Right lobe of liver (tissue), 6 donors: Measurements from ENCODE around the gene APBA2. TPM values are rescaled to one million over a fixed set of nuclear protein-coding genes. Genes with fewer than 3 reads are reported as not detected.
"Not testable (repeated sequence)": the region's sequence is repeated elsewhere in the genome, so short reads cannot be mapped to it uniquely, and the experiment has no call there.

Source experiments
- ATAC-seq, 4 donors: fragments of 200-7000 bp; cut with Tn5 transposase; one replicate each; pipeline ENCODE4 v1.9.1; 2020; ENCODE audit warnings: mild to moderate bottlenecking in 4 of 4, moderate library complexity in 4 of 4
- DNase-seq, 3 donors: peaks; one replicate each; pipeline ENCODE4 v3.0.0-alpha.2; 2020
- H3K27ac ChIP-seq, 3 donors: fragments of 200-600 bp; one replicate each; pipeline ENCODE4 v1.8.0; 2022
- H3K27me3 ChIP-seq, 2 donors: fragments of 200-600 bp; one replicate each; pipeline ENCODE4 v1.8.0; 2022
- H3K36me3 ChIP-seq, 4 donors: fragments of 200-600 bp; sonication (generic) in 1 of 4; one replicate each; pipeline versions ENCODE4 v1.5.1 to v1.8.0; 2017 to 2022; ENCODE audit warnings: control low read depth in 1 of 4
- H3K4me1 ChIP-seq, 4 donors: fragments of 200-600 bp; sonication (generic) in 1 of 4; one replicate each; pipeline versions ENCODE4 v1.5.1 to v1.8.0; 2017 to 2022; ENCODE audit warnings: control low read depth in 1 of 4
- H3K4me3 ChIP-seq, 3 donors: fragments of 200-600 bp; one replicate each; pipeline ENCODE4 v1.8.0; 2022
- H3K9me3 ChIP-seq, 4 donors: fragments of 200-600 bp; sonication (generic) in 1 of 4; one replicate each; pipeline versions ENCODE4 v1.5.1 to v1.8.0; 2017 to 2022; ENCODE audit warnings: control low read depth in 1 of 4
- POLR2A ChIP-seq: fragments of 450-650 bp; IDR thresholded peaks from one replicate; pipeline ENCODE4 v1.6.1; 2017; ENCODE audit warnings: antibody characterized with exemption, mild to moderate bottlenecking
- WGBS: methylation state at CpG from one replicate; pipeline ENCODE4 v1.1.6; 2018; ENCODE audit warnings: low coverage, low lambda C conversion rate; ENCODE audit not compliant: insufficient coverage; ENCODE audit errors: missing lambda C conversion rate; 5-methylcytosine and 5-hydroxymethylcytosine counted together
- intact Hi-C, 2 donors: fragments of 100-400 bp; cut with DNase I; formaldehyde crosslinking; loops; one replicate each; pipeline versions ENCODE4 v1.11.2 to v1.14.1; 2022
- total RNA-seq, 6 experiments: library from RNA; depleted of rRNA in 2 of 6; stranded (reverse); fragments of >200 nt in 2 of 6; fragmentation: NEBNext Ultra II Directional in 3 of 6; extraction: Animal tissue kit (Norgen Biotek cat#: 25700) in 3 of 6; gene quantifications; one replicate each; pipeline versions ENCODE4 v1.1.0 to v1.2.4, GENCODE V29; 2016 to 2023
- TF ChIP-seq, protein P1 (sequence below), 4 donors: fragments of 200-600 bp in 3 of 4; fragments of 450-650 bp in 1 of 4; IDR thresholded peaks; one replicate each; pipeline versions ENCODE4 v1.5.1 to v1.8.0; 2016 to 2022; ENCODE audit warnings: antibody characterized with exemption in 4 of 4, mild to moderate bottlenecking in 2 of 4
- donor health status: DM: no; HTN: yes; CAD: no.
- donor health status: DM: no; HTN: no; CAD: no.
- donor health status: DM: no; HTN: no; CAD: no.
- donor health status: DM: no; HTN: yes; CAD: no.
- donor health status: DM: no; HTN: yes; CAD: no.

The APBA2 gene
- total RNA-seq, 6 experiments from 2014 or later: 0.51 to 0.75 (median 0.69) TPM

DNA sequence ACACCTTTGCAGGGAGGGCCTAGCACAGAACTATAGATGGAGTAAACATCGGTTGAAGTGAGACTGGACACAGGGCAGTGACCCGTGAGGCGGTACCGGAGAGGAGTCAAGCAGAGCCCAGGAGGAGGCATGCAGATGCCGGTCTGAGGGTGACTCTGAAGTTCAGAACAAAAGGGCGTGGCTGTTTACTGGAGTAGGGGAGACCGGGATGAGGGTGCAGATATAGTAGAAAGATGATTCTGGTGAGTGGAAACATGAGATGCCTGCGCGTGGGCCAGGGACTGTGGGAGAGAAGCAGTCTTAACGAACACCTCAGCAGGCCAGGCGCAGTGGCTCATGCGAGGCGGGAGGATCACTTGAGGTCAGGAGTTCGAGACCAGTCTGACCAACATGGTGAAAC is 270.7 kb downstream of the APBA2 start:
- 77% methylated on average over 14 of the region's 14 CpGs for WGBS
- no peaks in the 10 kb centered on the region for H3K9me3 ChIP-seq
- H3K36me3 ChIP-seq: no peaks in the 10 kb centered on the region
- no peak overlapping the region for H3K27ac ChIP-seq
- intact Hi-C loops: no loop called here
- no peak for DNase-seq
- no peak overlapping the region for H3K4me3 ChIP-seq
- TF ChIP-seq POLR2A: no peak
- TF ChIP-seq, protein P1, sequence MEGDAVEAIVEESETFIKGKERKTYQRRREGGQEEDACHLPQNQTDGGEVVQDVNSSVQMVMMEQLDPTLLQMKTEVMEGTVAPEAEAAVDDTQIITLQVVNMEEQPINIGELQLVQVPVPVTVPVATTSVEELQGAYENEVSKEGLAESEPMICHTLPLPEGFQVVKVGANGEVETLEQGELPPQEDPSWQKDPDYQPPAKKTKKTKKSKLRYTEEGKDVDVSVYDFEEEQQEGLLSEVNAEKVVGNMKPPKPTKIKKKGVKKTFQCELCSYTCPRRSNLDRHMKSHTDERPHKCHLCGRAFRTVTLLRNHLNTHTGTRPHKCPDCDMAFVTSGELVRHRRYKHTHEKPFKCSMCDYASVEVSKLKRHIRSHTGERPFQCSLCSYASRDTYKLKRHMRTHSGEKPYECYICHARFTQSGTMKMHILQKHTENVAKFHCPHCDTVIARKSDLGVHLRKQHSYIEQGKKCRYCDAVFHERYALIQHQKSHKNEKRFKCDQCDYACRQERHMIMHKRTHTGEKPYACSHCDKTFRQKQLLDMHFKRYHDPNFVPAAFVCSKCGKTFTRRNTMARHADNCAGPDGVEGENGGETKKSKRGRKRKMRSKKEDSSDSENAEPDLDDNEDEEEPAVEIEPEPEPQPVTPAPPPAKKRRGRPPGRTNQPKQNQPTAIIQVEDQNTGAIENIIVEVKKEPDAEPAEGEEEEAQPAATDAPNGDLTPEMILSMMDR (IDR thresholded peaks at IDR 0.05): no peak
- no peaks in the 10 kb centered on the region for H3K27me3 ChIP-seq
- no peak for ATAC-seq
- no peaks in the 10 kb centered on the region for H3K4me1 ChIP-seq

DNA sequence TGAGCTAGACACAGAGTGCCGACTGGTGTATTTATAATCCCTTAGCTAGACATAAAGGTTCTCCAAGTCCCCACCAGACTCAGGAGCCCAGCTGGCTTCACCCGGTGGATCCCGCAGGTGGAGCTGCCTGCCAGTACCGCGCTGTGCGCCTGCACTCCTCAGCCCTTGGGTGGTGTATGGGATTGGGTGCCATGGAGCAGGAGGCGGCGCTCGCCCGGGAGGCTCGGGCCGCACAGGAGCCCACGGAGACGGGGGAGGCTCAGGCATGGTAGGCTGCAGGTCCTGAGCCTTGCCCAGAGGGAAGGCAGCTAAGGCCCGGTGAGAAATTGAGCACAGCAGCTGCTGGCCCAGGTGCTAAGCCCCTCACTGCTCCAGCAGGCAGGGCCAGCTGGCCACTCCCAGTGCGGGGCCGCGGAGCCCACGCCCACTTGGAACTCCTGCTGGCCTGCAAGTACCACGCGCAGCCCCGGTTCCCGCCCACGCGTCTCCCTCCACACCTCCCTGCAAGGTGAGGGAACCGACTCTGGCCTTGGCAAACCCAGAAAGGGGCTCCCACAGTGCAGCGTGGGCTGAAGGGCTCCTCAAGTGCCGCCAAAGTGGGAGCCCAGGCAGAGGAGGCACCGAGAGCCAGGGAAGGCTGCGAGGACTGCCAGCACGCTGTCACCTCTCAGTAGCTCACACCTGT is 274.1 kb downstream of the APBA2 start:
- Histone ChIP-seq H3K27ac (no peak overlapping the region), H3K4me1 (no peaks in the 10 kb centered on the region), H3K27me3 (no peaks in the 10 kb centered on the region), H3K36me3 (no peaks in the 10 kb centered on the region), H3K4me3 (no peak overlapping the region), H3K9me3 (no peaks in the 10 kb centered on the region)
- 80% methylated on average over 2 of the region's 31 CpGs for WGBS
- no peak for DNase-seq
- no peak for TF ChIP-seq POLR2A
- TF ChIP-seq, protein P1 (IDR thresholded peaks at IDR 0.05): no peak
- no peak for ATAC-seq
- intact Hi-C loops: no loop called here

DNA sequence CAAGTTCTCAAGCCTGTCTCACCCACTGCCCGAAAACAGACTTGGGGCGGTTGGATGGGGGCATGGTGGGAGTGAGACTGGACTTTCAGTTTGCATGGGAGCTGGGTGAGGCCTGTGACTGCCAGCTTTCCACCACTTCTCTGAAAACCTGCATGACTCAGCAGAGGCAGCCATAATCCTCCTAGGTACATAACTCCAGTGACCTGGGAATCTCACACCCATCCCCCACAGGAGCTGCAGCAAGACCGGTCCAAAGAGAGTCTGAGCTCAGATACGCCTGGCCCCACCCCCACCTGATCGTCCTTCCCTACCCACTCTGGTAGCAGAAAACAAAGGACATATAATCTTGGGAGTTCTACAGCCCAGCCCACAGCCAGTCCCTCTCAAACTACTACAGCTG is 276.6 kb downstream of the APBA2 start:
- no peaks in the 10 kb centered on the region for H3K4me1 ChIP-seq
- no peak overlapping the region for H3K27ac ChIP-seq
- no peaks in the 10 kb centered on the region for H3K36me3 ChIP-seq
- no peak for ATAC-seq
- H3K4me3 ChIP-seq: no peak overlapping the region
- DNase-seq: no peak
- no peaks in the 10 kb centered on the region for H3K9me3 ChIP-seq
- 92% methylated on average over 2 of the region's 5 CpGs for WGBS
- TF ChIP-seq POLR2A: no peak
- TF ChIP-seq, protein P1 (IDR thresholded peaks at IDR 0.05): no peak
- H3K27me3 ChIP-seq: no peaks in the 10 kb centered on the region
- intact Hi-C loops: no loop called here

DNA sequence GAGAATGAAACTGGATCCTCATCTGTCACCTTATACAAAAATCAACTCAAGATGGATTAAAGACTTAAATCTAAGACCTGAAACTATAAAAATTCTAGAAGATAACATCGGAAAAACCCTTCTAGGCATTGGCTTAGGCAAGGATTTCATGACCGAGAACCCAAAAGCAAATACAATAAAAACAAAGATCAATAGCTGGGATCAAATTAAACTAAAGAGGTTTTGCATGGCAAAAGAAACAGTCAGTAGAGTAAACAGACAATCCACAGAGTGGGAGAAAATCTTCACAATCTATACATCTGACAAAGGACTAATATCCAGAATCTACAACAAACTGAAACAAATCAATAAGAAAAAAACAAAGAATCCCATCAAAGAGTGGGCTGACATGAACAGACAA is 281.3 kb downstream of the APBA2 start:
- WGBS: 46% methylated on average over 2 of the region's 2 CpGs
- intact Hi-C loops: not testable (repeated sequence)

More for the DNA sequence above, 281.3 kb downstream of the APBA2 start:
- H3K27ac ChIP-seq, H3K4me1 ChIP-seq, H3K4me3 ChIP-seq, ATAC-seq, H3K27me3 ChIP-seq, H3K36me3 ChIP-seq, DNase-seq, H3K9me3 ChIP-seq: not testable (repeated sequence)

Other genes starting within 250 kb of the APBA2 start
- 1 to 10 TPM in 5 of 6 experiments, under 1 TPM in 1; 0.68 to 6.1 (median 4.3) TPM for gene GOLGA8M, start 173.6 kb upstream of the APBA2 start, total RNA-seq
- not detected for gene GOLGA6L7, start 37.3 kb upstream of the APBA2 start, total RNA-seq